HG03520 (cell line): ENCODE data around the gene SETDB1.
"Not testable (repeated sequence)": the region's sequence is repeated elsewhere in the genome, so short reads cannot be mapped to it uniquely, and the experiment has no call there.

ENCODE experiments used
- ATAC-seq: cut with Tn5 transposase; IDR thresholded peaks from one replicate; pipeline ENCODE4 v1.9.1; 2021; ENCODE audit warnings: mild to moderate bottlenecking, moderate library complexity; ENCODE audit not compliant: unreplicated experiment

The SETDB1 gene

GRCh38 chr1:150928775-150929174 is 2.6 kb downstream of the SETDB1 start:
- not testable (repeated sequence) for ATAC-seq

GRCh38 chr1:150931773-150932172 is 5.6 kb downstream of the SETDB1 start:
- no peak for ATAC-seq

- ATAC-seq = no peak
These were observed 18.7 kb downstream of the SETDB1 start for GRCh38 chr1:150944856-150945255.

GRCh38 chr1:150954708-150955107 is 28.5 kb downstream of the SETDB1 start:
- ATAC-seq = no peak

GRCh38 chr1:150955280-150955679 is 29.1 kb downstream of the SETDB1 start:
- no peak for ATAC-seq

- ATAC-seq = no peak
These were observed 31.5 kb downstream of the SETDB1 start for GRCh38 chr1:150957666-150958065.

GRCh38 chr1:150960646-150961045 is 34.5 kb downstream of the SETDB1 start:
- ATAC-seq = no peak

- ATAC-seq = no peak
These were observed 35.6 kb downstream of the SETDB1 start for GRCh38 chr1:150961756-150962155.

- ATAC-seq = no peak
These were observed 37.4 kb downstream of the SETDB1 start for GRCh38 chr1:150963321-150964163.

GRCh38 chr1:150964164-150964489 is 38.0 kb downstream of the SETDB1 start:
- no peak for ATAC-seq

GRCh38 chr1:150965605-150966004 is 39.4 kb downstream of the SETDB1 start:
- ATAC-seq = no peak

- ATAC-seq = no peak
These were observed 39.8 kb downstream of the SETDB1 start for GRCh38 chr1:150966011-150966410.

GRCh38 chr1:150967936-150968335 is 41.8 kb downstream of the SETDB1 start:
- ATAC-seq = no peak

GRCh38 chr1:150968491-150968890 is 42.3 kb downstream of the SETDB1 start:
- no peak for ATAC-seq

- ATAC-seq = no peak
These were observed 43.5 kb downstream of the SETDB1 start for GRCh38 chr1:150969626-150970025.

- no peak for ATAC-seq
These were observed 44.8 kb downstream of the SETDB1 start for GRCh38 chr1:150970808-150971582.

GRCh38 chr1:150971583-150972416 is 45.6 kb downstream of the SETDB1 start:
- ATAC-seq = no peak

GRCh38 chr1:150972417-150972940 is 46.3 kb downstream of the SETDB1 start:
- ATAC-seq = no peak

- ATAC-seq = no peak
These were observed 47.2 kb downstream of the SETDB1 start for GRCh38 chr1:150973258-150973835.

GRCh38 chr1:150973836-150974579 is 47.8 kb downstream of the SETDB1 start:
- ATAC-seq = peak; percentile 31
